ENCODE data around the gene SLC38A5. TPM values are rescaled to one million over a fixed set of nuclear protein-coding genes. Genes with fewer than 3 reads are reported as not detected.

SLC38A5 gene
- total and polyA plus RNA-seq, 9 of the 15 experiments (the other 6 are each of a cell fraction or from before 2014, with no cell fraction given): 9.3 to 228 (median 142) TPM

DNA sequence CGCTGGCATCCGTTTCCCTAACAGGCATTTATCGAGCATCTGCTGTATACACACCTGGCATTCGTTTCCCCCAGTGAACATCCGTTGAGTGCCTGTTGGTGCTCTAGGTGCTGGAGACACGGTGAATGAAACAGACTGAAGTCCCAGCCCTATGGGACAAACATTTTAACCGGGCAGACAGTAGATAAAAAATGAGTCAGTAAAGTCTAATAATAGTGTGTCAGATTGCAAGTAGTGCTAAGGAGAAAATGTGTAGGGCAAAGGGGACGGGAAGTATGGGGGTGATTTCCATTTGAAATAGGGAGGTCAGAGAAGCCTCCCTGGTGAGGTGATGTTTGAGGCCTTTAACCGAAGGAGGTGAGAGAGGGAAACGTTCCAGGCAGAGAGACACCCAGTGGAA, 46.2 kb upstream of the SLC38A5 start:
- Histone ChIP-seq H3K4me1 (replicated peaks in 1 of 2; ENCODE audit: control insufficient read depth in 2 of 2, insufficient read depth in 2 of 2, low read length in 2 of 2) (peaks cover 18 to 29% of the 10 kb centered on the region in 2 experiments; a peak in 4 of 5 replicates), H3K36me3 (ENCODE audit: control insufficient read depth, insufficient read depth, low read length) (no peaks in the 10 kb centered on the region; the same call in 2 of the 3 replicates), H3K9me1 (ENCODE audit: control insufficient read depth, insufficient read depth, low read length) (peaks cover 4% of the 10 kb centered on the region), H3K79me2 (ENCODE audit: control insufficient read depth, insufficient read depth, low read length) (no peaks in the 10 kb centered on the region), H3K4me3 (no peak overlapping the region), H2AFZ (ENCODE audit: low read depth, low read length) (no peak overlapping the region), H4K20me1 (replicated peaks; ENCODE audit: control insufficient read depth, insufficient read depth, low read length) (no peaks in the 10 kb centered on the region), H3K27ac (ENCODE audit: extremely low read depth, low read depth, low read length) (no peak overlapping the region), H3K27me3 (ENCODE audit: control insufficient read depth in 2 of 2, insufficient read depth in 2 of 2, low read length in 2 of 2) (no peaks in the 10 kb centered on the region), H3K9ac (ENCODE audit: insufficient read depth in 1 of 2, low read depth in 2 of 2, low read length in 2 of 2) (no peak overlapping the region), H3K4me2 (ENCODE audit: insufficient read depth, low read length) (no peak overlapping the region), H3K9me3 (replicated peaks; ENCODE audit: control insufficient read depth, insufficient read depth, low read depth, low read length) (no peaks in the 10 kb centered on the region)
- no peak for TF ChIP-seq MYNN (IDR thresholded peaks at IDR 0.05)
- no peak for TF ChIP-seq MYNN (CRISPR knock-in tag; IDR thresholded peaks at IDR 0.05)
- TF ChIP-seq, protein P1, sequence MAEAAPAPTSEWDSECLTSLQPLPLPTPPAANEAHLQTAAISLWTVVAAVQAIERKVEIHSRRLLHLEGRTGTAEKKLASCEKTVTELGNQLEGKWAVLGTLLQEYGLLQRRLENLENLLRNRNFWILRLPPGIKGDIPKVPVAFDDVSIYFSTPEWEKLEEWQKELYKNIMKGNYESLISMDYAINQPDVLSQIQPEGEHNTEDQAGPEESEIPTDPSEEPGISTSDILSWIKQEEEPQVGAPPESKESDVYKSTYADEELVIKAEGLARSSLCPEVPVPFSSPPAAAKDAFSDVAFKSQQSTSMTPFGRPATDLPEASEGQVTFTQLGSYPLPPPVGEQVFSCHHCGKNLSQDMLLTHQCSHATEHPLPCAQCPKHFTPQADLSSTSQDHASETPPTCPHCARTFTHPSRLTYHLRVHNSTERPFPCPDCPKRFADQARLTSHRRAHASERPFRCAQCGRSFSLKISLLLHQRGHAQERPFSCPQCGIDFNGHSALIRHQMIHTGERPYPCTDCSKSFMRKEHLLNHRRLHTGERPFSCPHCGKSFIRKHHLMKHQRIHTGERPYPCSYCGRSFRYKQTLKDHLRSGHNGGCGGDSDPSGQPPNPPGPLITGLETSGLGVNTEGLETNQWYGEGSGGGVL (CRISPR knock-in tag; IDR thresholded peaks at IDR 0.05): no peak
- TF ChIP-seq, protein P2, sequence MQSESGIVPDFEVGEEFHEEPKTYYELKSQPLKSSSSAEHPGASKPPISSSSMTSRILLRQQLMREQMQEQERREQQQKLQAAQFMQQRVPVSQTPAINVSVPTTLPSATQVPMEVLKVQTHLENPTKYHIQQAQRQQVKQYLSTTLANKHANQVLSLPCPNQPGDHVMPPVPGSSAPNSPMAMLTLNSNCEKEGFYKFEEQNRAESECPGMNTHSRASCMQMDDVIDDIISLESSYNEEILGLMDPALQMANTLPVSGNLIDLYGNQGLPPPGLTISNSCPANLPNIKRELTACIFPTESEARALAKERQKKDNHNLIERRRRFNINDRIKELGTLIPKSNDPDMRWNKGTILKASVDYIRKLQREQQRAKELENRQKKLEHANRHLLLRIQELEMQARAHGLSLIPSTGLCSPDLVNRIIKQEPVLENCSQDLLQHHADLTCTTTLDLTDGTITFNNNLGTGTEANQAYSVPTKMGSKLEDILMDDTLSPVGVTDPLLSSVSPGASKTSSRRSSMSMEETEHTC (IDR thresholded peaks at IDR 0.05): no peak
- TF ChIP-seq SNIP1 (IDR thresholded peaks at IDR 0.05; ENCODE audit: low read depth): no peak
- no peak for TF ChIP-seq KAT7 (CRISPR knock-in tag; IDR thresholded peaks at IDR 0.05; ENCODE audit: borderline replicate concordance)
- no peak for TF ChIP-seq IRF2 (CRISPR knock-in tag; IDR thresholded peaks at IDR 0.05)
- no peak for TF ChIP-seq ZC3H11A (IDR thresholded peaks at IDR 0.05; ENCODE audit: low read depth, low read length)
- TF ChIP-seq TEAD4 (IDR thresholded peaks at IDR 0.05; ENCODE audit: low read length): no peak
- no peak for TF ChIP-seq TEAD4 (CRISPR knock-in tag; IDR thresholded peaks at IDR 0.05; ENCODE audit: borderline replicate concordance)
- no peak for TF ChIP-seq MAZ (CRISPR knock-in tag; conservative IDR thresholded peaks at IDR 0.05 in 1 of 2, IDR thresholded peaks at IDR 0.05 in 1 of 2)
- no peak for TF ChIP-seq SIX5 (IDR thresholded peaks at IDR 0.05; ENCODE audit: borderline replicate concordance in 1 of 2, insufficient read depth in 1 of 2, low read depth in 1 of 2, low read length in 2 of 2)
- no peak for TF ChIP-seq PRMT5 (CRISPR knock-in tag; IDR thresholded peaks at IDR 0.05)
- TF ChIP-seq EP300 (IDR thresholded peaks at IDR 0.05; ENCODE audit: low read length): no peak
- TF ChIP-seq EP400 (IDR thresholded peaks at IDR 0.05): no peak
- TF ChIP-seq ZC3H4 (CRISPR knock-in tag; IDR thresholded peaks at IDR 0.05; ENCODE audit: borderline replicate concordance): no peak
- no peak for TF ChIP-seq ZNF282 (CRISPR knock-in tag; IDR thresholded peaks at IDR 0.05)
- TF ChIP-seq MBD2 (IDR thresholded peaks at IDR 0.05; ENCODE audit: borderline replicate concordance, low read depth): no peak
- TF ChIP-seq KLF10 (CRISPR knock-in tag; IDR thresholded peaks at IDR 0.05): no peak
- TF ChIP-seq KLF13 (tag; IDR thresholded peaks at IDR 0.05; ENCODE audit: borderline replicate concordance, low read depth): no peak
- no peak for TF ChIP-seq E2F3 (CRISPR knock-in tag; IDR thresholded peaks at IDR 0.05)
- DNase-seq (ENCODE audit: extremely low read depth in 1 of 4, low spot score in 3 of 4) (no peak), ATAC-seq (no peak), FAIRE-seq (no peak)
- intact Hi-C loops (cut with micrococcal nuclease) (no loop called here), in situ Hi-C loops (cut with MboI) (no loop called here)
- CTCF ChIA-PET (ENCODE audit: low intra/inter-chr PET ratio): no interaction called here
- BruUV-seq (replicated peaks): no TSS peak
- WGBS (ENCODE audit: insufficient coverage, low coverage, missing lambda C conversion rate): 49% methylated on average over 10 of the region's 10 CpGs
- POLR2A ChIA-PET: interaction anchor here (1.1 kb wide), 1 partner anchor 11 kb away, joined by 3 read pairs; no protein-coding TSS in a partner anchor

Data from K562 (cell line).